HCT116 (cell line): Measurements from ENCODE around the gene NR1I3.

ENCODE experiments used
- ATF3 ChIP-seq: IDR thresholded peaks from 2 replicates; pipeline ENCODE4 v1.6.1; 2012
- CEBPB ChIP-seq: IDR thresholded peaks from 2 replicates; pipeline ENCODE4 v1.6.1; 2012; ENCODE audit warnings: low read depth
- CTCF ChIP-seq, 3 experiments: fragments of 200-600 bp in 1 of 3; sonication (generic) in 1 of 3; IDR thresholded peaks in 2 of 3; conservative IDR thresholded peaks in 1 of 3; 2 replicates each; pipeline ENCODE4 v1.5.1; 2012 to 2017; ENCODE audit warnings: low read depth in 2 of 3, low read length in 2 of 3, antibody characterized with exemption in 1 of 3, borderline replicate concordance in 1 of 3, control low read depth in 1 of 3, mild to moderate bottlenecking in 1 of 3, mixed read lengths in 1 of 3, mixed run types in 1 of 3, moderate library complexity in 1 of 3; ENCODE audit not compliant: insufficient read depth in 1 of 3
- ELF1 ChIP-seq: IDR thresholded peaks from 2 replicates; pipeline ENCODE4 v1.6.1; 2012; ENCODE audit warnings: low read depth, borderline replicate concordance
- EZH2 ChIP-seq: fragments of 200-600 bp; sonication (generic); IDR thresholded peaks from 2 replicates; pipeline ENCODE4 v1.6.1; 2017; ENCODE audit warnings: antibody characterized with exemption, mixed run types
- FOSL1 ChIP-seq: IDR thresholded peaks from 2 replicates; pipeline ENCODE4 v1.6.1; 2012; ENCODE audit warnings: low read depth
- MAX ChIP-seq: IDR thresholded peaks from 2 replicates; pipeline ENCODE4 v1.6.1; 2012
- POLR2A ChIP-seq: IDR thresholded peaks from 2 replicates; pipeline ENCODE4 v1.7.0; 2011; ENCODE audit warnings: borderline replicate concordance; ENCODE audit not compliant: insufficient read depth, insufficient read length; ENCODE audit errors: extremely low read depth
- POLR2AphosphoS5 ChIP-seq: IDR thresholded peaks from 2 replicates; pipeline ENCODE4 v1.6.1; 2011; ENCODE audit warnings: mild to moderate bottlenecking, low read depth, low read length, moderate library complexity
- RAD21 ChIP-seq: IDR thresholded peaks from 2 replicates; pipeline ENCODE4 v1.6.1; 2012; ENCODE audit warnings: low read depth, mild to moderate bottlenecking
- REST ChIP-seq: IDR thresholded peaks from 2 replicates; pipeline ENCODE4 v1.6.1; 2012; ENCODE audit warnings: low read depth
- SIN3A ChIP-seq: IDR thresholded peaks from 2 replicates; pipeline ENCODE4 v1.6.1; 2012; ENCODE audit warnings: low read depth
- SP1 ChIP-seq: IDR thresholded peaks from 2 replicates; pipeline ENCODE4 v1.6.1; 2012; ENCODE audit warnings: low read depth

GRCh38 chr1:161192476-161193465 is 45.2 kb downstream of the NR1I3 start:
- no peak for TF ChIP-seq POLR2A
- TF ChIP-seq MAX, result no peak
- no peak for TF ChIP-seq REST
- TF ChIP-seq CTCF (IDR thresholded peaks at IDR 0.05 in 2 of 3, conservative IDR thresholded peaks at IDR 0.05 in 1 of 3; ENCODE audit: borderline replicate concordance in 1 of 3, insufficient read depth in 1 of 3, low read depth in 2 of 3, low read length in 2 of 3), result peak; percentile 82 to 93 (median 85)
- no peak for TF ChIP-seq POLR2AphosphoS5
- no peak for TF ChIP-seq EZH2
- no peak for TF ChIP-seq ELF1
- no peak for TF ChIP-seq ATF3
- no peak for TF ChIP-seq FOSL1
- no peak for TF ChIP-seq SP1
- TF ChIP-seq SIN3A, result no peak
- peak; percentile 84 for TF ChIP-seq RAD21
- TF ChIP-seq CEBPB, result no peak
